ENCODE results near the gene SLC12A4. TPM values are rescaled to one million over a fixed set of nuclear protein-coding genes. Genes with fewer than 3 reads are reported as not detected.

SLC12A4 gene
- total and polyA plus RNA-seq, 2 of the 13 experiments (the other 11 are each of a cell fraction or from before 2014, with no cell fraction given): 65.1 to 84.3 TPM

GRCh38 chr16:67928561-67929364 is 39.7 kb downstream of the SLC12A4 start (continued):
- TF ChIP-seq PRDM15 (CRISPR knock-in tag; IDR thresholded peaks at IDR 0.05) (no peak), MIXL1 (CRISPR knock-in tag; IDR thresholded peaks at IDR 0.05) (peak; percentile 47; the same call in 1 of the 2 replicates), ZNF788 (CRISPR knock-in tag; IDR thresholded peaks at IDR 0.05; ENCODE audit: borderline replicate concordance) (peak; percentile 87; the same call in 1 of the 2 replicates), MATR3 (CRISPR knock-in tag; IDR thresholded peaks at IDR 0.05) (no peak), ZC3H13 (CRISPR knock-in tag; IDR thresholded peaks at IDR 0.05) (no peak), HNRNPLL (IDR thresholded peaks at IDR 0.05; ENCODE audit: low read depth, low read length, poor library complexity, severe bottlenecking) (peak; percentile 19), ZSCAN31 (CRISPR knock-in tag; IDR thresholded peaks at IDR 0.05; ENCODE audit: low read depth) (no peak), ZNF572 (CRISPR knock-in tag; IDR thresholded peaks at IDR 0.05) (0 out of 2 replicates have a peak, but pooled peaks have one; percentile 39), ZNF772 (CRISPR knock-in tag; IDR thresholded peaks at IDR 0.05) (0 out of 2 replicates have a peak, but pooled peaks have one; percentile 29), CENPX (CRISPR knock-in tag; IDR thresholded peaks at IDR 0.05) (no peak), TFAP4 (IDR thresholded peaks at IDR 0.05; ENCODE audit: borderline replicate concordance, low read depth) (peak; percentile 17; the same call in 1 of the 2 replicates), FOXA3 (CRISPR knock-in tag; IDR thresholded peaks at IDR 0.05) (peak; percentile 31; the same call in 1 of the 2 replicates), ZNF761 (CRISPR knock-in tag; conservative IDR thresholded peaks at IDR 0.05) (no peak), ZNF614 (CRISPR knock-in tag; IDR thresholded peaks at IDR 0.05; ENCODE audit: borderline replicate concordance) (no peak; the same call in 1 of the 2 replicates), BORCS8-MEF2B (CRISPR knock-in tag; IDR thresholded peaks at IDR 0.05) (0 out of 2 replicates have a peak, but pooled peaks have one; percentile 34), ZFP1 (CRISPR knock-in tag; IDR thresholded peaks at IDR 0.05) (no peak), EED (CRISPR knock-in tag; IDR thresholded peaks at IDR 0.05) (0 out of 2 replicates have a peak, but pooled peaks have one; percentile 20), ETS1 (CRISPR knock-in tag; IDR thresholded peaks at IDR 0.05) (no peak), THRA (CRISPR knock-in tag; IDR thresholded peaks at IDR 0.05; ENCODE audit: borderline replicate concordance) (peak; percentile 19; the same call in 1 of the 2 replicates), REXO4 (CRISPR knock-in tag; IDR thresholded peaks at IDR 0.05; ENCODE audit: borderline replicate concordance) (no peak), ZNF251 (CRISPR knock-in tag; IDR thresholded peaks at IDR 0.05) (no peak), ZMYM2 (CRISPR knock-in tag; IDR thresholded peaks at IDR 0.05) (no peak)
